ENCODE data around the gene DNAJB1. TPM values are rescaled to one million over a fixed set of nuclear protein-coding genes. Genes with fewer than 3 reads are reported as not detected.

DNAJB1 gene
- total and polyA plus RNA-seq, 10 of the 15 experiments (the other 5 are each of a cell fraction or from before 2014, with no cell fraction given): 4.8 to 65.8 (median 34.9) TPM

DNA sequence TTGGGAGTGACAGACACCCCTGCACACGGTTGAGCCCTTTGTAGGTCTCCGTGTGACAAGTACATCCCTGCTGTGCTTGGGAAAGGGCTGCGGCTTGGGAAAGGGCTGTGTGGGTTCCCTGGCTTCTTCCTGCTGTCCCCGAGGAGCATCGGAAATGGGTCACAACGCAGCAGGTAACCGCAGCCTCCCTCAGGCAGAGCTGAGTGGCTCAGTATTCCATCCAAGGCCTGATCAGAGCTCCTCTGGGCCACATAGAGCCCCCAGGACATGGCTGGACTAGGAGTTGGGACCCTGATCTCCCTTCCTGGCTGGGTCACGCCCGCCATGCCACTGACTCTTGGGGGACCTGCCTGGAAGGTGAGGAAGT lies 27.5 kb upstream of the DNAJB1 start (continued):
- TF ChIP-seq BRCA1 (IDR thresholded peaks at IDR 0.05; ENCODE audit: low read depth, low read length) (no peak), HDAC6 (IDR thresholded peaks at IDR 0.05; ENCODE audit: unreplicated experiment) (no peak), ZNF217 (IDR thresholded peaks at IDR 0.05) (no peak), ZNF687 (IDR thresholded peaks at IDR 0.05) (no peak), POU2F2 (IDR thresholded peaks at IDR 0.05; ENCODE audit: borderline replicate concordance, low read depth, low read length) (no peak), IRF4 (IDR thresholded peaks at IDR 0.05; ENCODE audit: low read depth, low read length) (no peak)
- TF ChIP-seq, protein P1, sequence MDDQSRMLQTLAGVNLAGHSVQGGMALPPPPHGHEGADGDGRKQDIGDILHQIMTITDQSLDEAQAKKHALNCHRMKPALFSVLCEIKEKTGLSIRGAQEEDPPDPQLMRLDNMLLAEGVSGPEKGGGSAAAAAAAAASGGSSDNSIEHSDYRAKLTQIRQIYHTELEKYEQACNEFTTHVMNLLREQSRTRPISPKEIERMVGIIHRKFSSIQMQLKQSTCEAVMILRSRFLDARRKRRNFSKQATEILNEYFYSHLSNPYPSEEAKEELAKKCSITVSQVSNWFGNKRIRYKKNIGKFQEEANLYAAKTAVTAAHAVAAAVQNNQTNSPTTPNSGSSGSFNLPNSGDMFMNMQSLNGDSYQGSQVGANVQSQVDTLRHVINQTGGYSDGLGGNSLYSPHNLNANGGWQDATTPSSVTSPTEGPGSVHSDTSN (IDR thresholded peaks at IDR 0.05; ENCODE audit: insufficient replicate concordance, low read depth, low read length): no peak
